Cardiac muscle cell (in vitro differentiated cells and primary cell): ENCODE measurements around the gene TET1. TPM values are rescaled to one million over a fixed set of nuclear protein-coding genes. Genes with fewer than 3 reads are reported as not detected.
"Not testable (repeated sequence)": the region's sequence is repeated elsewhere in the genome, so short reads cannot be mapped to it uniquely, and the experiment has no call there.

Source experiments
- DNase-seq, 2 donors: peaks; one replicate each; pipeline versions ENCODE4 v3.0.0 to v3.0.0-alpha.2; 2010 to 2017; ENCODE audit warnings: low read depth in 1 of 2, low spot score in 1 of 2
- H3K27ac ChIP-seq: fragments of 200-600 bp; sonication (generic); 2 replicates; pipeline ENCODE4 v1.5.1; 2016
- H3K27me3 ChIP-seq: fragments of 200-600 bp; sonication (generic); 2 replicates; pipeline ENCODE4 v1.6.0; 2016; ENCODE audit warnings: control low read depth
- H3K36me3 ChIP-seq: fragments of 200-600 bp; sonication (generic); 2 replicates; pipeline ENCODE4 v1.5.1; 2016; ENCODE audit warnings: control low read depth
- H3K4me1 ChIP-seq: fragments of 200-600 bp; sonication (generic); 2 replicates; pipeline ENCODE4 v1.8.1; 2017; ENCODE audit warnings: low read depth, mild to moderate bottlenecking, mixed run types
- H3K4me3 ChIP-seq: fragments of 200-600 bp; sonication (generic); 2 replicates; pipeline ENCODE4 v1.5.1; 2016; ENCODE audit warnings: mild to moderate bottlenecking
- H3K9me3 ChIP-seq: fragments of 200-600 bp; sonication (generic); 2 replicates; pipeline ENCODE4 v1.5.1; 2017; ENCODE audit warnings: low read depth, mild to moderate bottlenecking, control low read depth
- polyA plus RNA-seq: library from polyadenylated mRNA; unstranded; fragments of >200 nt; fragmentation: Nextera tagmentation; extraction: Ambion mirVana; gene quantifications from 2 replicates; pipeline ENCODE4 v1.2.1, GENCODE V29; 2016
- total RNA-seq: library from RNA; depleted of rRNA; stranded (reverse); fragments of >200 nt; gene quantifications from 2 replicates; pipeline ENCODE4 v1.2.3, GENCODE V29; 2016
- TF ChIP-seq, protein P1 (sequence below): IDR thresholded peaks from 2 replicates; pipeline ENCODE4 v1.5.1; 2012; ENCODE audit warnings: low read depth, mild to moderate bottlenecking, low read length

Gene TET1
- total and polyA plus RNA-seq, 2 experiments from 2014 or later, result 10.9 to 34.8 TPM

DNA sequence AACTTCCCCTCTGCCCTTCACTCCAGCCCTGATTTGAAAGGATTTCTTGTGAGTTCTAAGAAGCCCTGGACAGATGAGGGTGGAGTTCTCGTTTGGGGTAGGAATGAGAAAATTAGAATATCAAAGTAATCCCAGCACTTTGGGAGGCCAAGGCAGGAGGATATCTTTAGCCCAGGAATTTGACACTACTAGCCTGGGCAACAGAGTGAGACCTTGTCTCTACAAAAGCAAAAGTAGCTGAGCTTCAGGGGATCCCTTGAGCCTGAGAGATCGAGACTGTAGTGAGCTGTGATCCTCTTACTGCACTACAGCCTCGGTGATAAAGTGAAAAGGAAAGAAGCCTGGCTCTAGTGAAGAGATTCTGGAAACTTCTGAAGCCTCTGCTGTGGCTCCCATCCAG lies 76.2 kb downstream of the TET1 start:
- Histone ChIP-seq H3K9me3 (no peaks in the 10 kb centered on the region), H3K27me3 (no peaks in the 10 kb centered on the region), H3K4me1 (no peaks in the 10 kb centered on the region), H3K36me3 (no peaks in the 10 kb centered on the region), H3K4me3 (no peak overlapping the region), H3K27ac (peak overlapping the region; percentile 71)
- no peak for DNase-seq
- TF ChIP-seq, protein P1, sequence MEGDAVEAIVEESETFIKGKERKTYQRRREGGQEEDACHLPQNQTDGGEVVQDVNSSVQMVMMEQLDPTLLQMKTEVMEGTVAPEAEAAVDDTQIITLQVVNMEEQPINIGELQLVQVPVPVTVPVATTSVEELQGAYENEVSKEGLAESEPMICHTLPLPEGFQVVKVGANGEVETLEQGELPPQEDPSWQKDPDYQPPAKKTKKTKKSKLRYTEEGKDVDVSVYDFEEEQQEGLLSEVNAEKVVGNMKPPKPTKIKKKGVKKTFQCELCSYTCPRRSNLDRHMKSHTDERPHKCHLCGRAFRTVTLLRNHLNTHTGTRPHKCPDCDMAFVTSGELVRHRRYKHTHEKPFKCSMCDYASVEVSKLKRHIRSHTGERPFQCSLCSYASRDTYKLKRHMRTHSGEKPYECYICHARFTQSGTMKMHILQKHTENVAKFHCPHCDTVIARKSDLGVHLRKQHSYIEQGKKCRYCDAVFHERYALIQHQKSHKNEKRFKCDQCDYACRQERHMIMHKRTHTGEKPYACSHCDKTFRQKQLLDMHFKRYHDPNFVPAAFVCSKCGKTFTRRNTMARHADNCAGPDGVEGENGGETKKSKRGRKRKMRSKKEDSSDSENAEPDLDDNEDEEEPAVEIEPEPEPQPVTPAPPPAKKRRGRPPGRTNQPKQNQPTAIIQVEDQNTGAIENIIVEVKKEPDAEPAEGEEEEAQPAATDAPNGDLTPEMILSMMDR, result no peak

DNA sequence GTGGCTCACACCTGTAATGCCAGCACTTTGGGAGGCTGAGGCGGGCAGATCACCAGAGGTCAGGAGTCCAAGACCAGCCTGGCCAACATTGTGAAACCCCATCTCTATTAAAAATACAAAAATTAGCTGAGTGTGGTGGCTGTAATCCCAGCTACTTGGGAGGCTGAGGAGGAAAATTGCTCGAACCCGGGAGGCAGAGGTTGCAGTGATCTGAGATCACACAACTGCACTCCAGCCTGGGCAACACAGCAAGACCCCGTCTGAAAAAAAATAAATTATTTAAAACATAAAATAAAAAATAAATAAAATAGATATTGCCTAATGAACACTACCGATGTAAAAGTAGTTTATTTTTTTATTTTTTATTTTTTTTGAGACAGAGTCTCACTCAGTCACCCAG lies 83.4 kb downstream of the TET1 start:
- not testable (repeated sequence) for H3K9me3 ChIP-seq, H3K27me3 ChIP-seq, DNase-seq, H3K27ac ChIP-seq, H3K4me1 ChIP-seq, H3K4me3 ChIP-seq
- H3K36me3 ChIP-seq, result peaks cover 21% of the 10 kb centered on the region

DNA sequence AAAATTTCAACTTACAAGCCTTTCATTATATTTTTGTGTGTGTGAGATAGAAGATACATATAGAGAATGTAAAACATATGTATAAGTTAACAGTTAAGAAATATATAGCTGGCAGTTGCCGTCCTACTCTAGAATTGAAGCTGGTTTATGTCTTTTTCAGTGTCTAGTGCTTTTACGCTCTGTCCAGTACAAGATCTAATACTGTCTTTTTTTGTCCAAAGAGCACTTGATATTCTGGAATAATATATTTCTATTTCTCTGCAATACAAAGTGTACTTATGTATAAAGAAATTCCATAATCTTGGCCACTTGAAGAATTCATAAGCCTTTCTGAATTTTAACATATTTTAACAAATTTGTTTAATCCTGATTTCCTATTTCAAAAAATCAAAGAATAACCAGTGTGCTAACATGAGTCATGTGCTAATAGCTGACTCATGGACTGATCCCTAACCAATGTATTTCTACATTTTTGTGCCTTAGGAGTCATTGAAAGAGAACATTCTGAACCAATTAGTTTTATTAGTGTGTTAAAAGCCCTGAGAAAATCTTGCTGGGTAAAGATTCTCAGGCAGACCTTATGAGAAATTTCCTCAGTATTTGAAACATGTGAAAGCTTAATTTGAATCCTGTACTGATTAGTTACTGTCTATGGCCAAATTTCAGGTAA lies 87.7 kb downstream of the TET1 start:
- Histone ChIP-seq H3K4me1 (no peaks in the 10 kb centered on the region), H3K4me3 (no peak overlapping the region), H3K9me3 (no peaks in the 10 kb centered on the region), H3K36me3 (peaks cover 31% of the 10 kb centered on the region), H3K27ac (peak overlapping the region; percentile 11), H3K27me3 (no peaks in the 10 kb centered on the region)
- peak in 1 of 2 donors; percentile 72 for DNase-seq
- TF ChIP-seq, protein P1, result no peak

DNA sequence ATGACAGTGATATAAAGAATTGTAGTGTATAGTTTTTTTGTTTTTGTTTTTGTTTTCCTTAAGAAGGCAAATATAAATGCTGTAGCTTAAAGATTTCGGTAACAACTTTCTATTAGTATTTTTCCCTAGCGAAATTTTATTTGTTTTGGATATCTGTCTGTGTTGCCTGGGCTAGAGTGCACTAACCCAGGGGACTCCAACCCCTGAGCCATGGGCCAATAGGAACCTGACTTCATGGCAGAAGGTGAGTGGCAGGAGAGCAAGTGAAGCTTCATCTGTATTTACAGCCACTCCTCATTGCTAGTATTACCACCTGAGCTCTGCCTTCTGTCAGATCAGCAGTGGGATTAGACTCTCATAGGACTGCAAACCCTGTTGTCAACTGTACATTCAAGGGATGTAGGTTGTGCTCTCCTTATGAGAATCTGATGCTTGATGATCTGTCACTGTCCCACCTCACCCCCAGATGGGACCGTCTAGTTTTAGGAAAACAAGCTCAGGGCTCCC lies 95.5 kb downstream of the TET1 start:
- Histone ChIP-seq H3K4me1 (no peaks in the 10 kb centered on the region), H3K4me3 (no peak overlapping the region), H3K36me3 (peaks cover 26% of the 10 kb centered on the region), H3K27ac (no peak overlapping the region), H3K9me3 (no peaks in the 10 kb centered on the region), H3K27me3 (no peaks in the 10 kb centered on the region)
- DNase-seq, result no peak
- TF ChIP-seq, protein P1, result no peak

DNA sequence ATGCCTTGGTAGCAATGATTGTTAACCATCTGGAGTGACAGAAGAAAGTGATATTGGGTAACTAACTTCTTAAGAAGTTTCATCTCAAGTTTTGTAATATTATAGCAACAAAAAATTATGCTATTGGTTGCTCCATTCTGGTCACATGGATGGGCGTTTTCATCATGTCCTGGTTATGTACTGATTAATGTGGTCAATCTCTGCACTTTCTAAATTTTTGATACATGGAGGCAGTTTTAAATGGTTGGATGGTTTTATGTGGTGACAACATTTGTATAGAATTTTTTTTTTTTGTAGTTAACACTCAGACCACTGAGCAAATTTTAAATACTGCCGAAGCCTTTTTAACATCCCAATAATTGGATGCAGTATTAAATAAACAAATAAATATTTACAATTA lies 105.7 kb downstream of the TET1 start:
- Histone ChIP-seq H3K9me3 (no peaks in the 10 kb centered on the region), H3K27ac (no peak overlapping the region), H3K4me3 (no peak overlapping the region), H3K27me3 (no peaks in the 10 kb centered on the region), H3K36me3 (peaks cover 39% of the 10 kb centered on the region), H3K4me1 (no peaks in the 10 kb centered on the region)
- TF ChIP-seq, protein P1, result no peak
- DNase-seq, result peak in 1 of 2 donors; percentile 47

DNA sequence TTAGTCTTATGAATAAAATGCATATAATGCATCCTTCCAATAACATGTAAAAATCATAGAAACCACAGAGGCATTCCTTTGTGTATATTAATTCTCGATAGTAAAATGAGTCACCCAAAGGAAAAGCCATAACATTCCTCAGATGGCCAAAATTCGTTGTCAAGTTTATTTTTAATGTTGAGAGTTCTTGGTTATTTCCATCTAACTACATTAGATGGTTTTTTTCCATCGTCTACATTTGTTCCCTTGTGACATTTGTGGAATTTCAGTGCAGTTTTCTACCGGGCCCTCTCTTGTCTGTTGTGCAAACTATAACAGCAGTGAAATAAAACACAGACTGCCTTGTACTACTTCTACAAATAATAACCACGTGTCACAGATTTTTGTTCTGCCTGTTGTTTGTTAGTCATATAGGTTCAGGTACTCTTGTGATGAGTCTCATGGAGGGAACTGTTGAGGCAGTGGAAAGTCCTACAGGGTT lies 106.2 kb downstream of the TET1 start:
- Histone ChIP-seq H3K27ac (no peak overlapping the region), H3K9me3 (no peaks in the 10 kb centered on the region), H3K27me3 (no peaks in the 10 kb centered on the region), H3K4me1 (no peaks in the 10 kb centered on the region), H3K36me3 (peaks cover 39% of the 10 kb centered on the region), H3K4me3 (no peak overlapping the region)
- peak in 1 of 2 donors; percentile 86 for DNase-seq
- TF ChIP-seq, protein P1, result no peak
